Upper lobe of left lung (tissue), 4 donors: Measurements from ENCODE around the gene PLXNA2.

Experiments used
- CTCF ChIP-seq, 6 experiments: fragments of 450-650 bp in 4 of 6; fragments of 200-600 bp in 2 of 6; sonication (generic) in 2 of 6; IDR thresholded peaks; one replicate each; pipeline ENCODE4 v1.5.1; 2016 to 2019; ENCODE audit warnings: antibody characterized with exemption in 6 of 6
- EP300 ChIP-seq, 4 donors: sonication (generic); formaldehyde crosslinking; IDR thresholded peaks; one replicate each; pipeline ENCODE4 v1.5.1; 2017; ENCODE audit warnings: antibody characterized with exemption in 4 of 4, control low read depth in 2 of 4
- POLR2A ChIP-seq, 4 donors: fragments of 450-650 bp; IDR thresholded peaks; one replicate each; pipeline ENCODE4 v1.5.1; 2016 to 2017; ENCODE audit warnings: antibody characterized with exemption in 4 of 4, mild to moderate bottlenecking in 2 of 4

GRCh38 chr1:208278638-208279037 lies 34.5 kb upstream of the PLXNA2 start:
- no peak for TF ChIP-seq EP300 (IDR thresholded peaks at IDR 0.05)
- TF ChIP-seq CTCF (IDR thresholded peaks at IDR 0.05), result no peak
- TF ChIP-seq POLR2A (IDR thresholded peaks at IDR 0.05), result no peak
